SH-SY5Y (cell line): ENCODE results near the gene STX1B.

Experiments used
- GATA2 ChIP-seq: IDR thresholded peaks from 2 replicates; pipeline ENCODE4 v1.6.1; 2011; ENCODE audit warnings: mild to moderate bottlenecking, low read depth, low read length
- GATA3 ChIP-seq: IDR thresholded peaks from 2 replicates; pipeline ENCODE4 v1.6.1; 2011; ENCODE audit warnings: low read depth, mild to moderate bottlenecking, low read length, moderate library complexity

- no peak for TF ChIP-seq GATA2
- TF ChIP-seq GATA3: no peak
Measured at GRCh38 chr16:31002862-31003341, 7.5 kb downstream of the STX1B start.
